Panc1 (cell line): ENCODE data around the gene LANCL2.

Source experiments
- CTCF ChIP-seq: fragments of 450-650 bp; IDR thresholded peaks from 2 replicates; pipeline ENCODE4 v1.5.1; 2017; ENCODE audit warnings: mild to moderate bottlenecking
- POLR2AphosphoS5 ChIP-seq: IDR thresholded peaks from 2 replicates; pipeline ENCODE4 v1.6.1; 2012; ENCODE audit warnings: mild to moderate bottlenecking, low read depth, low read length, moderate library complexity
- SIN3A ChIP-seq: IDR thresholded peaks from 2 replicates; pipeline ENCODE4 v1.6.1; 2012; ENCODE audit warnings: low read depth, mild to moderate bottlenecking, low read length, moderate library complexity, borderline replicate concordance; ENCODE audit not compliant: insufficient read depth
- TCF7L2 ChIP-seq: IDR thresholded peaks from 2 replicates; pipeline ENCODE4 v1.6.1; 2011; ENCODE audit warnings: mild to moderate bottlenecking, low read depth, low read length, inconsistent platforms
- TF ChIP-seq, protein P1 (sequence below), 2 experiments: IDR thresholded peaks; 2 replicates each; pipeline ENCODE4 v1.6.1; 2011 to 2012; ENCODE audit warnings: low read depth in 2 of 2, control low read depth in 1 of 2, low read length in 1 of 2, mild to moderate bottlenecking in 1 of 2, moderate library complexity in 1 of 2; ENCODE audit not compliant: insufficient read depth in 1 of 2

DNA sequence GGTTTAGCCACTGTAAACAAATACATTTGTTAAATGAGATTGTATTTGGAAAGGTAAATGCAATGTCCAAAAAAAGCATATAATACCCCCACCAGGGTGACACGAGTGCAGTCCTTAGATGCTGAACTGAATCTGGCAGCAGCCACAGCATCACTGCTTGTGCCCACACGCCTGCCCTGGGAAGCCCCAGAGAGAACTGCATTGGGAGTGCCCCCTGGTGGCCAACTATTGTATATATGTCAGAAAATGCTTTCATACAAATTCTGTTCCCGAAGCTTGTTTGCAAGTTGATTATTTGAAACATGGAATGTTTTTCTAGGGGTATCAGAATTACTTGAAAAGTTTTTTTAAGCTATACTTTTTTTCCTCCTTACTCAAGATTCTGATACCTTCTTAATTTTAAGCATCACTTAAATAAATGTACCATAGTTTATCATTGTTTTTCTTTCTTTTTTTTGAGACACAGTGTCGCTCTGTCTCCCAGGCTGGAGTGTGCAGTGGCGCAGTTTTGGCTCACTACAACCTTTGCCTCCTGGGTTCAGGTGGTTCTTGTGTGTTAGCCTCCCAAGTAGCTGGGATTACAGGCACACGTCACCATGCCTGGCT, 50.1 kb downstream of the LANCL2 start:
- TF ChIP-seq TCF7L2 (no peak), POLR2AphosphoS5 (no peak), CTCF (peak; percentile 92), SIN3A (no peak)
- TF ChIP-seq, protein P1, sequence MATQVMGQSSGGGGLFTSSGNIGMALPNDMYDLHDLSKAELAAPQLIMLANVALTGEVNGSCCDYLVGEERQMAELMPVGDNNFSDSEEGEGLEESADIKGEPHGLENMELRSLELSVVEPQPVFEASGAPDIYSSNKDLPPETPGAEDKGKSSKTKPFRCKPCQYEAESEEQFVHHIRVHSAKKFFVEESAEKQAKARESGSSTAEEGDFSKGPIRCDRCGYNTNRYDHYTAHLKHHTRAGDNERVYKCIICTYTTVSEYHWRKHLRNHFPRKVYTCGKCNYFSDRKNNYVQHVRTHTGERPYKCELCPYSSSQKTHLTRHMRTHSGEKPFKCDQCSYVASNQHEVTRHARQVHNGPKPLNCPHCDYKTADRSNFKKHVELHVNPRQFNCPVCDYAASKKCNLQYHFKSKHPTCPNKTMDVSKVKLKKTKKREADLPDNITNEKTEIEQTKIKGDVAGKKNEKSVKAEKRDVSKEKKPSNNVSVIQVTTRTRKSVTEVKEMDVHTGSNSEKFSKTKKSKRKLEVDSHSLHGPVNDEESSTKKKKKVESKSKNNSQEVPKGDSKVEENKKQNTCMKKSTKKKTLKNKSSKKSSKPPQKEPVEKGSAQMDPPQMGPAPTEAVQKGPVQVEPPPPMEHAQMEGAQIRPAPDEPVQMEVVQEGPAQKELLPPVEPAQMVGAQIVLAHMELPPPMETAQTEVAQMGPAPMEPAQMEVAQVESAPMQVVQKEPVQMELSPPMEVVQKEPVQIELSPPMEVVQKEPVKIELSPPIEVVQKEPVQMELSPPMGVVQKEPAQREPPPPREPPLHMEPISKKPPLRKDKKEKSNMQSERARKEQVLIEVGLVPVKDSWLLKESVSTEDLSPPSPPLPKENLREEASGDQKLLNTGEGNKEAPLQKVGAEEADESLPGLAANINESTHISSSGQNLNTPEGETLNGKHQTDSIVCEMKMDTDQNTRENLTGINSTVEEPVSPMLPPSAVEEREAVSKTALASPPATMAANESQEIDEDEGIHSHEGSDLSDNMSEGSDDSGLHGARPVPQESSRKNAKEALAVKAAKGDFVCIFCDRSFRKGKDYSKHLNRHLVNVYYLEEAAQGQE (IDR thresholded peaks at IDR 0.05; ENCODE audit: insufficient read depth in 1 of 2, low read depth in 2 of 2, low read length in 1 of 2), result no peak
